ENCODE data around the gene OSBP2. TPM values are rescaled to one million over a fixed set of nuclear protein-coding genes. Genes with fewer than 3 reads are reported as not detected.
"Not testable (repeated sequence)": the region's sequence is repeated elsewhere in the genome, so short reads cannot be mapped to it uniquely, and the experiment has no call there.

The OSBP2 gene
- total RNA-seq, 3 donors from 2014 or later: 0.96 to 4.6 (median 4.4) TPM

DNA sequence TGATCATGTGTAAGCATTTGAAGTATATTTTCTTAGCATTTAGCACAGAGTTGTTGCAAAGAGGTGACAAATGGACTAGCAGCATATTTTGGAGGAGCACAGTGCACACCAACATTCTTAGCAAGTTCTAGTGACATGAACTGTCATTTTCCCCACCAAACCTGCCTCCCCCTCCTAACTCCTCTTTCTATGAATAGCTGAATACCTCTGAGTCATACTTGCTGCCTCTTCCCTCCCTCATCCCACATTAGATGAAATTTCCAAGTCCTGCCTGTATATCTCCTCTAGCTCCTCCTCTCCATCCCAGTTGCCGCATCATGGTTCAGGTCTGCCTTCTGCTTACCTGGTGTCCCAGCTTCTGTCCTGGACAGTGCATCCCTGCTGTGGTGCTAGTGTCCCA, 7.2 kb downstream of the OSBP2 start:
- H3K27me3 ChIP-seq: no peaks in the 10 kb centered on the region
- no peaks in the 10 kb centered on the region for H3K9me3 ChIP-seq
- H3K4me1 ChIP-seq: no peaks in the 10 kb centered on the region
- H3K36me3 ChIP-seq: no peaks in the 10 kb centered on the region
- no peak overlapping the region for H3K27ac ChIP-seq
- TF ChIP-seq POLR2AphosphoS5 (IDR thresholded peaks at IDR 0.05): no peak
- TF ChIP-seq POLR2A (IDR thresholded peaks at IDR 0.05): no peak
- TF ChIP-seq, protein P1, sequence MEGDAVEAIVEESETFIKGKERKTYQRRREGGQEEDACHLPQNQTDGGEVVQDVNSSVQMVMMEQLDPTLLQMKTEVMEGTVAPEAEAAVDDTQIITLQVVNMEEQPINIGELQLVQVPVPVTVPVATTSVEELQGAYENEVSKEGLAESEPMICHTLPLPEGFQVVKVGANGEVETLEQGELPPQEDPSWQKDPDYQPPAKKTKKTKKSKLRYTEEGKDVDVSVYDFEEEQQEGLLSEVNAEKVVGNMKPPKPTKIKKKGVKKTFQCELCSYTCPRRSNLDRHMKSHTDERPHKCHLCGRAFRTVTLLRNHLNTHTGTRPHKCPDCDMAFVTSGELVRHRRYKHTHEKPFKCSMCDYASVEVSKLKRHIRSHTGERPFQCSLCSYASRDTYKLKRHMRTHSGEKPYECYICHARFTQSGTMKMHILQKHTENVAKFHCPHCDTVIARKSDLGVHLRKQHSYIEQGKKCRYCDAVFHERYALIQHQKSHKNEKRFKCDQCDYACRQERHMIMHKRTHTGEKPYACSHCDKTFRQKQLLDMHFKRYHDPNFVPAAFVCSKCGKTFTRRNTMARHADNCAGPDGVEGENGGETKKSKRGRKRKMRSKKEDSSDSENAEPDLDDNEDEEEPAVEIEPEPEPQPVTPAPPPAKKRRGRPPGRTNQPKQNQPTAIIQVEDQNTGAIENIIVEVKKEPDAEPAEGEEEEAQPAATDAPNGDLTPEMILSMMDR (IDR thresholded peaks at IDR 0.05): no peak
- H3K4me3 ChIP-seq: no peak overlapping the region
- intact Hi-C loops (cut with DNase I; ENCODE audit: low total_unique reads): no loop called here
- DNase-seq (ENCODE audit: low spot score in 2 of 2): no peak

DNA sequence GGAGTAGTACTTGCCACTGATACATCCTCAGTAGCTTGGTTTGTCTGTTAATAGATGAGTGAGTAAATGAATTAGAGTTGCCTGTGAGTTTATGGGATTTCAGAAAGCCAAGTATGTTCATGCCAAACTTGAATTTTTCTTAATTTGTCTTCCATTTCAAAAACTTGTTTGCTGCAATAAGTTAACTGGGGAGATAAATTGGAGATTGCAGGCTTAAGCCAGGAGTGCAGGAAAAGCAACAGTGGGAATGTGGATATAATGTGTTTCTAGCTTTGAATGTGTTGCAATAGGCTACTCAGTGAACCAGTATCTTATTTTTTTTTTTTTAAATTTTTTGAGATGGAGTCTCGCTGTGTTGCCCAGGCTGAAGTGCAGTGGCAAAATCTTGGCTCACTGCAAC, 8.2 kb downstream of the OSBP2 start:
- intact Hi-C loops (cut with DNase I; ENCODE audit: low total_unique reads): no loop called here
- H3K36me3 ChIP-seq: no peaks in the 10 kb centered on the region
- H3K27ac ChIP-seq: no peak overlapping the region
- no peak for DNase-seq (ENCODE audit: low spot score in 2 of 2)
- TF ChIP-seq, protein P1 (IDR thresholded peaks at IDR 0.05): no peak
- no peak for TF ChIP-seq POLR2A (IDR thresholded peaks at IDR 0.05)
- TF ChIP-seq POLR2AphosphoS5 (IDR thresholded peaks at IDR 0.05): no peak
- H3K27me3 ChIP-seq: no peaks in the 10 kb centered on the region
- no peaks in the 10 kb centered on the region for H3K4me1 ChIP-seq
- no peaks in the 10 kb centered on the region for H3K9me3 ChIP-seq
- H3K4me3 ChIP-seq: no peak overlapping the region

DNA sequence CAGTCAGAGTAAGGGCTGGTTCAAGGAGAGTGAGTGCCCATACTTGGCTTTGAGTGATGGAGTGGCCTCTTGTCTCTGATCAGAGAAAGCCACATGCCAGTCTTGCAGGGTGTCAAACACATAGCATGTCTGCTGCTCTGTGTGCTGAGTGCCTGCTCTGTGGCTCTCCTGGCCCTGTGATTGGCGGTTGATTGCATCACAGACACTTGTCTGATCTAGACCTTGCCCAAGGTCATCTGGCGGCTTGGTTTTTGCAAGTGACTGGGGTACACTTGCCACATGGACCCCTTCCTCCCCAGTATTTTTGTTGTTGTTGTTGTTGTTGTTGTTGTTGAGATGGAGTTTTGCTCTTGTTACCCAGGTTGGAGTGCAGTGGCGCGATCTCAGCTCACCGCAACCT, 10.3 kb downstream of the OSBP2 start:
- intact Hi-C loops (cut with DNase I; ENCODE audit: low total_unique reads): no loop called here
- no peak for DNase-seq (ENCODE audit: low spot score in 2 of 2)
- Histone ChIP-seq H3K4me3 (no peak overlapping the region), H3K36me3 (no peaks in the 10 kb centered on the region), H3K27me3 (no peaks in the 10 kb centered on the region), H3K27ac (no peak overlapping the region), H3K4me1 (no peaks in the 10 kb centered on the region), H3K9me3 (no peaks in the 10 kb centered on the region)
- TF ChIP-seq POLR2AphosphoS5 (IDR thresholded peaks at IDR 0.05) (no peak), POLR2A (IDR thresholded peaks at IDR 0.05) (no peak)
- TF ChIP-seq, protein P1 (IDR thresholded peaks at IDR 0.05): no peak

DNA sequence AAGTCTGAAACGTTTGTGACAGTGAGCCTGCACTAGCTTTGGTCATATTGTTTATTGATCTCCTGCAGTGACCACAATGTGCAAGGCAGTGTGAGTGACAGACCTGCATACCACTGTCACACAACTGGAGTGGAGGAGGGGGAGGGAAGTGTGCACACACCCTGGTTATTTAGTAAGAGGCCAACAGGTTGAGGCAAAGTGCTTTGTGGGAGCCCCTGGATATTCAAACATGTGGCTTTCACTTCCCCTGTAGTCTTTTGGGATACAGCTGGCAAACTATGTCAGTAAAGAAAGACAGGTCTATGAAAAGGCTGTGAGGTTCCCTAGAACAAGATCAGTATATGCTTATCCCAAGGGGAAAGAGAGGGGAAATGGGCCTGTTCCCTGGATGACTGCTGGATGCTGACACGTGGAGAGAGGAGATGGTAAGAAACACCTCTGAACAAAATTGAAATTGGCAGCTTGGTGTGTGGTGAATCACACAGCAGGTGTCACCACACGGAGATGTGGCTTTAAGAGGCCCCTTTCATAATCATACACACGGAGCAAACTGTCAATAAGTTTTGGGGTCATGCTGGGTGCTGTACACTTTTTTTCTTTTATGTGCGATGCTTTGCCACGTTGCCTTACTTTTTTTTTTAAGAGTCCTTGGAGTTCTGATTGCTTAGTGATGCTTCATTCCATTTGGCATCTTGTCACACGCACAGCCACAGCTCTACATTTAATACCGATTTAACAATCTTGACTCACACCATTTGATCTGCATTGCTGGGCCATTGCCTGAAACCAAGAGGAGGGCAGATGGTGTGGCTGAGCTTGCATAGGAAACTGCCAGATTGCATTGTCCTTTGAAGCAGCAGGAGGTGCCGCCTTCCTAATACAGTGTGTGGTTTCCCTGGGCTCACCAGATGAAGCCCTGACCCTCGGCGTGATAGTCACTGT, 11.3 kb downstream of the OSBP2 start:
- intact Hi-C loops (cut with DNase I; ENCODE audit: low total_unique reads): no loop called here
- TF ChIP-seq, protein P1 (IDR thresholded peaks at IDR 0.05): no peak
- TF ChIP-seq POLR2AphosphoS5 (IDR thresholded peaks at IDR 0.05) (no peak), POLR2A (IDR thresholded peaks at IDR 0.05) (no peak)
- no peak for DNase-seq (ENCODE audit: low spot score in 2 of 2)
- Histone ChIP-seq H3K4me3 (no peak overlapping the region), H3K9me3 (no peaks in the 10 kb centered on the region), H3K36me3 (no peaks in the 10 kb centered on the region), H3K27me3 (no peaks in the 10 kb centered on the region), H3K4me1 (no peaks in the 10 kb centered on the region), H3K27ac (no peak overlapping the region)

DNA sequence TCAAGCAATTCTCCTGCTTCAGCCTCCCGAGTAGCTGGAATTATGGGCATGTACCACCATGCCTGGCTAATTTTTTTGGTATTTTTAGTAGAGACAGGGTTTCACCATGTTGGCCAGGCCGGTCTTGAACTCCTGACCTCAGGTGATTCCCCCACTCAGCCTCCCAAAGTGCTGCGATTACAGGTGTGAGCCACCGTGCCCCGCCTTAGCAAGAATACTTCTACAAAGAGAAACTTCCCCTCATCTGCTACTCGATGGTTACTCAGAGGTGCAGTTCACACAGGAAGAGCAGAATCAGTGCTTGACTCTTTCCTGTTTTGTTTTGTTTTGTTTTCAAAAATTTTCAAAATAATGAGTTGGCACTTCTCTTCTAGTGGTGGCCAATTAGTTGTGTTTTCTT, 15.3 kb downstream of the OSBP2 start:
- H3K4me3 ChIP-seq; H3K36me3 ChIP-seq; H3K9me3 ChIP-seq; H3K27ac ChIP-seq; DNase-seq (ENCODE audit: low spot score in 2 of 2); H3K27me3 ChIP-seq; intact Hi-C loops (cut with DNase I; ENCODE audit: low total_unique reads); H3K4me1 ChIP-seq: not testable (repeated sequence)

Data from breast epithelium (tissue), 4 donors.